Smooth muscle cell (in vitro differentiated cells): ENCODE results near the gene TMEM82. TPM values are rescaled to one million over a fixed set of nuclear protein-coding genes. Genes with fewer than 3 reads are reported as not detected.

Source experiments
- DNase-seq: peaks from one replicate; lab custom pipeline; 2025; ENCODE audit not compliant: unreplicated experiment; lab: John Stamatoyannopoulos, UW
- H2AFZ ChIP-seq: fragments of 200-600 bp; sonication (generic); 2 replicates; pipeline ENCODE4 v1.6.0; 2016; ENCODE audit warnings: antibody characterized with exemption, low read depth, mild to moderate bottlenecking
- H3F3A ChIP-seq: fragments of 200-600 bp; sonication (generic); 2 replicates; pipeline ENCODE4 v1.6.0; 2017; ENCODE audit warnings: antibody characterized with exemption, low read depth
- H3K27ac ChIP-seq: fragments of 200-600 bp; sonication (generic); 2 replicates; pipeline ENCODE4 v1.5.1; 2016; ENCODE audit warnings: low read depth, mild to moderate bottlenecking
- H3K27me3 ChIP-seq: fragments of 200-600 bp; sonication (generic); 2 replicates; pipeline ENCODE4 v1.6.1; 2016; ENCODE audit warnings: low read depth, mild to moderate bottlenecking
- H3K36me3 ChIP-seq: fragments of 200-600 bp; sonication (generic); 2 replicates; pipeline ENCODE4 v1.5.1; 2016; ENCODE audit warnings: low read depth
- H3K4me1 ChIP-seq: fragments of 200-600 bp; sonication (generic); 2 replicates; pipeline ENCODE4 v1.5.1; 2016; ENCODE audit warnings: low read depth
- H3K4me2 ChIP-seq: fragments of 200-600 bp; sonication (generic); 2 replicates; pipeline ENCODE4 v1.6.0; 2016; ENCODE audit warnings: mild to moderate bottlenecking
- H3K4me3 ChIP-seq: fragments of 200-600 bp; sonication (generic); 2 replicates; pipeline ENCODE4 v1.5.1; 2016; ENCODE audit warnings: mild to moderate bottlenecking
- H3K79me2 ChIP-seq: fragments of 200-600 bp; sonication (generic); 2 replicates; pipeline ENCODE4 v1.6.0; 2016; ENCODE audit warnings: low read depth, mild to moderate bottlenecking
- H3K9ac ChIP-seq: fragments of 200-600 bp; sonication (generic); 2 replicates; pipeline ENCODE4 v1.6.0; 2016; ENCODE audit warnings: low read depth
- H3K9me3 ChIP-seq: fragments of 200-600 bp; sonication (generic); replicated peaks from 2 replicates; pipeline ENCODE4 v1.5.1; 2016; ENCODE audit warnings: low read depth
- H4K20me1 ChIP-seq: fragments of 200-600 bp; sonication (generic); 2 replicates; pipeline ENCODE4 v1.6.0; 2016; ENCODE audit warnings: low read depth
- WGBS: methylation state at CpG from one replicate; pipeline ENCODE4 v1.1.7; 2016; ENCODE audit warnings: low lambda C conversion rate; 5-methylcytosine and 5-hydroxymethylcytosine counted together
- polyA plus RNA-seq: library from polyadenylated mRNA; unstranded; fragments of >200 nt; fragmentation: Nextera tagmentation; extraction: Ambion mirVana; gene quantifications from 2 replicates; pipeline ENCODE4 v1.2.1, GENCODE V29; 2016
- total RNA-seq: library from RNA; depleted of rRNA; stranded (reverse); fragments of >200 nt; gene quantifications from 2 replicates; pipeline ENCODE4 v1.2.3, GENCODE V29; 2014
- TF ChIP-seq, protein P1 (sequence below): fragments of 200-600 bp; sonication (generic); IDR thresholded peaks from 2 replicates; pipeline ENCODE4 v1.5.1; 2017; ENCODE audit warnings: borderline replicate concordance, mild to moderate bottlenecking, antibody characterized with exemption; ENCODE audit not compliant: insufficient read depth, poor library complexity, severe bottlenecking

Gene TMEM82
- total and polyA plus RNA-seq, 2 experiments from 2014 or later = not detected

DNA sequence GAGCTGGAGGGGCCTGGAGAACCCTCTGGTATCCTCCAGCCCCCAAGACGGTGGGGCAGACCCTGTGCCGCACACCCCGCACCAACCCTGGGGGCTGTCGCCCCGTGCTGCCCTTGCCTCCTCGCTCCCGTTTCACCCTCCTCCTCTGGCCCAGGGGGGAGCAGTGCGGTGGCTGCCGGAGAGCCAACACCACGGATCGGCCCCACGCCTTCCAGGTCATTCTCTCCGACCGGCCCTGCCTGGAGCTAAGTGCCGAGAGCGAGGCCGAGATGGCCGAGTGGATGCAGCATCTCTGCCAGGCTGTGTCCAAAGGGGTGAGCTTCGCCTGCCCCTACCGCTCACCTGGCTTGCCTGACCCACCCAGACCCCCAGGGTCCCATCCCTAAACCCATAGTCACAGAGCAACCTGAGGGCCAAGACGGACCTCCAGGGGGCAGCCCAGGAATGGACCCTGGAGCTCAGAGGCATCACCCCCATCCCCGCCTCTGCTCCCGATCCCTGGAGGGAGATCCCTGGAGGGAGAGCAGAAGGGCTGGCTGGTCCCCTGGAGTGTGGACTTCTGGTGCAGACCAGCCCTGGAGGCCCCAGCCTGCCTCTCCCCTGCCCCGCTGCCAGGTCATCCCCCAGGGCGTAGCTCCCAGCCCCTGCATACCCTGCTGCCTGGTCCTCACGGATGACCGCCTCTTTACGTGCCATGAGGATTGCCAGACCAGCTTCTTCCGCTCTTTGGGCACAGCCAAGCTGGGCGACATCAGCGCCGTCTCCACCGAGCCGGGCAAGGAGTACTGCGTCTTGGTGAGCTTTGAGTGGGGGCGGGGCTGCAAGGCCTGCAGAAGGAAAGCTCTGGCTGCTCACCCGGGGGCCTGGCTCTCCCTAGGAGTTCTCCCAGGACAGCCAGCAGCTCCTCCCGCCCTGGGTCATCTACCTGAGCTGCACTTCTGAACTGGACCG is 10.3 kb upstream of the TMEM82 start:
- H3K79me2 ChIP-seq = no peaks in the 10 kb centered on the region
- H3K27ac ChIP-seq = no peak overlapping the region
- no peak overlapping the region for H2AFZ ChIP-seq
- no peaks in the 10 kb centered on the region for H4K20me1 ChIP-seq
- no peak overlapping the region for H3K9ac ChIP-seq
- H3K4me3 ChIP-seq = no peak overlapping the region
- 97% methylated on average over 39 of the region's 39 CpGs for WGBS
- no peaks in the 10 kb centered on the region for H3K4me1 ChIP-seq
- H3K36me3 ChIP-seq = no peaks in the 10 kb centered on the region
- no peaks in the 10 kb centered on the region for H3K27me3 ChIP-seq
- H3K4me2 ChIP-seq = no peak overlapping the region
- TF ChIP-seq, protein P1, sequence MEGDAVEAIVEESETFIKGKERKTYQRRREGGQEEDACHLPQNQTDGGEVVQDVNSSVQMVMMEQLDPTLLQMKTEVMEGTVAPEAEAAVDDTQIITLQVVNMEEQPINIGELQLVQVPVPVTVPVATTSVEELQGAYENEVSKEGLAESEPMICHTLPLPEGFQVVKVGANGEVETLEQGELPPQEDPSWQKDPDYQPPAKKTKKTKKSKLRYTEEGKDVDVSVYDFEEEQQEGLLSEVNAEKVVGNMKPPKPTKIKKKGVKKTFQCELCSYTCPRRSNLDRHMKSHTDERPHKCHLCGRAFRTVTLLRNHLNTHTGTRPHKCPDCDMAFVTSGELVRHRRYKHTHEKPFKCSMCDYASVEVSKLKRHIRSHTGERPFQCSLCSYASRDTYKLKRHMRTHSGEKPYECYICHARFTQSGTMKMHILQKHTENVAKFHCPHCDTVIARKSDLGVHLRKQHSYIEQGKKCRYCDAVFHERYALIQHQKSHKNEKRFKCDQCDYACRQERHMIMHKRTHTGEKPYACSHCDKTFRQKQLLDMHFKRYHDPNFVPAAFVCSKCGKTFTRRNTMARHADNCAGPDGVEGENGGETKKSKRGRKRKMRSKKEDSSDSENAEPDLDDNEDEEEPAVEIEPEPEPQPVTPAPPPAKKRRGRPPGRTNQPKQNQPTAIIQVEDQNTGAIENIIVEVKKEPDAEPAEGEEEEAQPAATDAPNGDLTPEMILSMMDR = no peak
- DNase-seq = no peak
- H3F3A ChIP-seq = no peaks in the 10 kb centered on the region
- no peaks in the 10 kb centered on the region for H3K9me3 ChIP-seq

DNA sequence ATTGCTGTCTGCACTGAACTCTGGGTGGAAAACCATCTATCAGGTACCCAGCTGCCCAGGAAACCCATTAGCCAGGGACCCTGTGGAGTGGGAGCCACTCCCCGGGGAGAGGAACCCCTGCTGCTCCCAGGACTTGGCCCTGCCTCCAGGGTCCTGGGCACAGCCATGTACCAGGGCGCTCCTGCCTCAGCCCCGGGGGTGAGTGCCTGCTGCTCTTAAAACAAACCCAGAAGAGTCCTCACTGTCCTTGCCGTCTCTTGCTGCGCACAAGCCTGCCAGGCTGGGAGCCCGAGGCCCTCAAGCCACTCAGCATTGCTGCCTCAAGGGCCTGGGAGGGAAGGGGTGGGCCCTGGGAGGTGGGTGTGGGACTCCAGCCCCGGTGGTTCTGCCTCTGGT is 9.6 kb upstream of the TMEM82 start:
- Histone ChIP-seq H3K4me2 (no peak overlapping the region), H3F3A (no peaks in the 10 kb centered on the region), H4K20me1 (no peaks in the 10 kb centered on the region), H3K27ac (no peak overlapping the region), H3K27me3 (no peaks in the 10 kb centered on the region), H3K4me1 (no peaks in the 10 kb centered on the region), H2AFZ (no peak overlapping the region), H3K79me2 (no peaks in the 10 kb centered on the region), H3K9ac (no peak overlapping the region), H3K9me3 (no peaks in the 10 kb centered on the region), H3K4me3 (no peak overlapping the region), H3K36me3 (no peaks in the 10 kb centered on the region)
- WGBS = 94% methylated on average over 7 of the region's 7 CpGs
- TF ChIP-seq, protein P1 = no peak
- no peak for DNase-seq

DNA sequence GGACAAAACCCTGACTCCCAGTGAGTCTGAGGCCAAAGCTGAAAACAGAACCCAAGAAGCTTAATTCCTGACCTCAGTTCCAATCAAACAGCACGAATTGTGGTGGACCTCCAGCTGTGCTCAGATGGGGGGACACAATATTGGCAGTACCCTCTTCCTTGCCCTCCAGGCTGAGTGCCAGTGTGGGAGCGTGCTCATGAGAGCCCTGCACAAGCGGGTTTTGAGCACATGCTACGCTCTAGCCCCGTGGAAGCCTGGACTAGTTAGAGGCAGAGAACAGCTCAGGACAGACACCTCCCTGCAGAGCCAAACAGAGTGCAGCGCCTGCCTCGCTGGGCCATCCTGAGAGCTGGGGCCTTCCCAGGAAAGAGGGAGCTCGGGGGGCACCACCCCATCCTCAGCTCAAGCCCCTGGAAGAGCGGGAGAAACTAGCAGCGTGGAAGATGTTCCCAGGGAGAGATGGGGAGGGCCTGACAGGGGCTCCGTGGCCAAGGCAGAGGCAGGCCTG is 9.0 kb upstream of the TMEM82 start:
- no peaks in the 10 kb centered on the region for H3K27me3 ChIP-seq
- H3K4me1 ChIP-seq = no peaks in the 10 kb centered on the region
- H3K9ac ChIP-seq = no peak overlapping the region
- H3K4me2 ChIP-seq = no peak overlapping the region
- no peaks in the 10 kb centered on the region for H3K79me2 ChIP-seq
- DNase-seq = no peak
- H3F3A ChIP-seq = no peaks in the 10 kb centered on the region
- TF ChIP-seq, protein P1 = no peak
- no peak overlapping the region for H2AFZ ChIP-seq
- H4K20me1 ChIP-seq = no peaks in the 10 kb centered on the region
- H3K27ac ChIP-seq = no peak overlapping the region
- no peaks in the 10 kb centered on the region for H3K9me3 ChIP-seq
- H3K36me3 ChIP-seq = no peaks in the 10 kb centered on the region
- 98% methylated on average over 11 of the region's 11 CpGs for WGBS
- no peak overlapping the region for H3K4me3 ChIP-seq
